ENCODE data around the gene NELL1. TPM values are rescaled to one million over a fixed set of nuclear protein-coding genes. Genes with fewer than 3 reads are reported as not detected.

The NELL1 gene
- total RNA-seq, 6 experiments from 2014 or later, result not detected

GRCh38 chr11:21560466-21560975, 891.1 kb downstream of the NELL1 start:
- H3K9me3 ChIP-seq, result no peaks in the 10 kb centered on the region
- no peak overlapping the region for H3K4me3 ChIP-seq
- 30% methylated on average over 2 of the region's 2 CpGs for WGBS (ENCODE audit: insufficient coverage, low coverage, low lambda C conversion rate, missing lambda C conversion rate)
- no peaks in the 10 kb centered on the region for H3K27me3 ChIP-seq
- no peak for TF ChIP-seq POLR2A (IDR thresholded peaks at IDR 0.05)
- TF ChIP-seq CTCF (IDR thresholded peaks at IDR 0.05), result no peak
- H3K4me1 ChIP-seq, result no peaks in the 10 kb centered on the region
- intact Hi-C loops (cut with DNase I), result no loop called here
- ATAC-seq (no peak), DNase-seq (no peak)
- H3K27ac ChIP-seq, result no peak overlapping the region
- H3K36me3 ChIP-seq, result no peaks in the 10 kb centered on the region

DNA sequence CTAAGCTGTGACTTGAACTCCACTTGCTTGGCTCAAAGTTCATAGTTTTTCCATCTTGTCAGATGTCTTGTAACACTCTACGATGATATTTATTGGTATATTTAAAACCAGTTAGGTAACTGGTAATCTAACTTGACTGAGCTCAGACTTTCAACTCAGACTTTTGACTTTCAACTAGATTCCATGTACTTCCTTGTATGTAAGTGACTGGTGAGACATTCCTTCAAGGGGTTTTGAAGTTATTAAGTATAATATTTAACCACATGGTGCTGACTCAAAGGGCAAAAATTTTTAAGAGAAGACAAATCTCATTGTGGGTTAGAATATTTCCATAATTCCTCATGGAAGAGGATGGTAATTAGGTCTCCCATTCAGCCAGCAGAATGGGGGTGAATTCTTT, 892.2 kb downstream of the NELL1 start:
- Histone ChIP-seq H3K27me3 (no peaks in the 10 kb centered on the region), H3K27ac (no peak overlapping the region), H3K36me3 (no peaks in the 10 kb centered on the region), H3K4me1 (no peaks in the 10 kb centered on the region), H3K9me3 (no peaks in the 10 kb centered on the region), H3K4me3 (no peak overlapping the region)
- TF ChIP-seq POLR2A (IDR thresholded peaks at IDR 0.05) (no peak), CTCF (IDR thresholded peaks at IDR 0.05) (no peak)
- WGBS (ENCODE audit: insufficient coverage, low coverage, low lambda C conversion rate, missing lambda C conversion rate), result 69% methylated on average over 1 of the region's 1 CpG
- intact Hi-C loops (cut with DNase I), result no loop called here
- DNase-seq, result no peak
- no peak for ATAC-seq

DNA sequence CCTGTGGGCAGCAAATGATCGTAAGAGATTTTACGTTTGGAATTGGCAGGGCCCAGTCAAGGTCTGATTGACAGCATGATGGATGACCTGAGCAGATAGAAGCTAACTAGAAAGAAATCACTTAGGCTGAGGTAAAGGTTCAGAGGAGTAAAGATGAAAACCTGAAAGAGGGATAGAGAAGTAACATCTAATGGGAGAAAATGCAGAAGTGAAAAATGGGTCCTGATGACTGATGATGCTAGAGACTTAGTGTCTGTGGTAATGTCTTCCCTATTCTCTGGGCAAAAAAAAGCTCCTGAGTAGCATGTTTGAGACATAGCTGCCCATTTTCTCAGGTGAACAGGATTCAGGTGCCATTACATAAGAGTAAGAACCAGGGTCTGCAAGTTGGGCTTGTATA, 894.7 kb downstream of the NELL1 start:
- H3K27ac ChIP-seq, result no peak overlapping the region
- no peaks in the 10 kb centered on the region for H3K4me1 ChIP-seq
- H3K27me3 ChIP-seq, result no peaks in the 10 kb centered on the region
- 65% methylated on average over 2 of the region's 2 CpGs for WGBS (ENCODE audit: insufficient coverage, low coverage, low lambda C conversion rate, missing lambda C conversion rate)
- no peaks in the 10 kb centered on the region for H3K9me3 ChIP-seq
- TF ChIP-seq CTCF (IDR thresholded peaks at IDR 0.05) (no peak), POLR2A (IDR thresholded peaks at IDR 0.05) (no peak)
- no peak overlapping the region for H3K4me3 ChIP-seq
- ATAC-seq (no peak), DNase-seq (no peak)
- intact Hi-C loops (cut with DNase I), result no loop called here
- H3K36me3 ChIP-seq, result no peaks in the 10 kb centered on the region

DNA sequence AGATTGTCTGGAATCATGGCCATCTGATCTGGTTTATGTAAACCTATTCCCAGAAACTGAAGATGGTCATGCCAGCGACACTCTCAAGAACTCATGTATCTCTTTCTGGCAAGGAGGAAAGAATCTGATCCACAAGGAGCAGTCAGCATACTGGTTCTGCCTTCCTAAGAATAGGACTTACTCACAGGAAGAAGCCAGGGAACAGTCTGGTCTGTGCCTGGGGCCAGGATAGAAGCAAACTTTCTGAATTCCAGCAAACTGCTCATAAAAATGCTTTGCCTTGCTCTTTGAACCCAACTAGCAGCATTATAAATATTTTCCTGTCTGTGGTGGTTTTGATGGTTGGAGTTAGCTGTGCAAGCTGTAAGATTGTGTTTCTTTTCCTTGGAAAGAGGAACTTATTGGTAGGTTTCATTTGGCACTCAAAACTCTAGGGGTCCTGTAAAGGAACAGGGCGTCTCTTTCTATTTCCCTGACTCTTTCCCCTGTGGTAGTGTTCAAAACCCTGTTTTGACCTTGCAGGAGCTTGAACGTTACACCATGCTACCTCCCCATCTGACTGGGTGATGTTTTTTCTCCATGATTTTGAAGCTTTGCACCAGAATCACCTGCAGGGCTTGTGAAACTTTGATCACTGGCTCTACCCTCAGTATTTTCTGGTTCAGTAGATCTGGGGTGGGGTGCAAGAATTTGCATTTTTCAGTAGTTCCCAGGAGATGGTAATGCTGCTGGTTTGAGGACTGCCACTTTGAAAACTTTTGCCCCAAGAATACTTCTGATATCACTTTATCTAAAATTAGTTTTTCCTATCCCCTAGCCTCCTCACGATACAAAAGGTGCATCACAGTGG, 895.7 kb downstream of the NELL1 start:
- H3K36me3 ChIP-seq, result no peaks in the 10 kb centered on the region
- H3K27me3 ChIP-seq, result no peaks in the 10 kb centered on the region
- no peaks in the 10 kb centered on the region for H3K9me3 ChIP-seq
- ATAC-seq, result no peak
- H3K27ac ChIP-seq, result no peak overlapping the region
- no peak for TF ChIP-seq POLR2A (IDR thresholded peaks at IDR 0.05)
- no peak for TF ChIP-seq CTCF (IDR thresholded peaks at IDR 0.05)
- WGBS (ENCODE audit: insufficient coverage, low coverage, low lambda C conversion rate, missing lambda C conversion rate), result 31% methylated on average over 4 of the region's 4 CpGs
- intact Hi-C loops (cut with DNase I), result no loop called here
- no peak for DNase-seq
- no peaks in the 10 kb centered on the region for H3K4me1 ChIP-seq
- no peak overlapping the region for H3K4me3 ChIP-seq
